ENCODE results near the gene SCGB2B2. TPM values are rescaled to one million over a fixed set of nuclear protein-coding genes. Genes with fewer than 3 reads are reported as not detected.

Gene SCGB2B2
- total RNA-seq, 3 donors from 2014 or later: 0.80 to 5.6 (median 0.98) TPM

DNA sequence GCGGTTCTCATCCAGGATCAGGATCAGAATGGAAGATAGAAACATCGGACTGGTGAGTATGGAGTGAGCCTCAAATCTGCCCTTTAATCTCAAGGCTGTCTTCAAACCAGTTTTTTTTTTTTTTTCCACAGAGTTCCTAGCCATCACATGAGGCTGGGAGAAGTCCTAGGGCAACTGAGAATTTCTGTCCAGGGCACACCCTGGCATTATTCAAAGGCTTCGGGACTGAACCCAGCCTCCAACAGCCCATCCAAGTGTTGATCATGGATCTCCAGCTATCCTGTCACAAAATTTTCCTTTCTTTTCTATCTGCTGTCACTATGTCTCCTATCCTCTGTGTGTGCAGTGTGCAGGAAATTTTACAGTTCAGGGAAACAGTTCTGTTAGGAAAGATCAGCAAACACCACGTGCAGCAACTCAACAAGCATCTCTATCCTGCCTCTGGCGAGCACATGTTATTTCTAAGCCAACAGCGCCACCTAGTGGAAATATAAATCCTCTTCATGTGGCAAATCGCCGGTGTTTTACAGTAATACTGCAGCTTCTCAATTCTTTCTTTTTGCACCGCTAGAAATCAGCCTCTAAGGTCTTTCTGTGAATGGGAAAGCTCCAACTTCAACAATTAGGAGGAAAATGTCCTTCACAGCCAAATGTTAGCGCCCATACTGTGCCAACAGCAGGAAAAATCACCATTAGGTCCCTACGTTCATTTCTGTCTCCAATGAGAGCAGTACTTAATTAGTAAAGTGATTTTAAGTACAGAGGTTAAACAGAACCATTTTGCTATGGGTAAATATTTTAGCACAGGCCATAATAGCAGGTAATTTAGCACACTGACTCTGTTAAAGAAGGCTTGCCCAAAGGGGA, 35.7 kb upstream of the SCGB2B2 start:
- no peaks in the 10 kb centered on the region for H3K27me3 ChIP-seq
- no peak for TF ChIP-seq POLR2AphosphoS5 (IDR thresholded peaks at IDR 0.05)
- TF ChIP-seq, protein P1, sequence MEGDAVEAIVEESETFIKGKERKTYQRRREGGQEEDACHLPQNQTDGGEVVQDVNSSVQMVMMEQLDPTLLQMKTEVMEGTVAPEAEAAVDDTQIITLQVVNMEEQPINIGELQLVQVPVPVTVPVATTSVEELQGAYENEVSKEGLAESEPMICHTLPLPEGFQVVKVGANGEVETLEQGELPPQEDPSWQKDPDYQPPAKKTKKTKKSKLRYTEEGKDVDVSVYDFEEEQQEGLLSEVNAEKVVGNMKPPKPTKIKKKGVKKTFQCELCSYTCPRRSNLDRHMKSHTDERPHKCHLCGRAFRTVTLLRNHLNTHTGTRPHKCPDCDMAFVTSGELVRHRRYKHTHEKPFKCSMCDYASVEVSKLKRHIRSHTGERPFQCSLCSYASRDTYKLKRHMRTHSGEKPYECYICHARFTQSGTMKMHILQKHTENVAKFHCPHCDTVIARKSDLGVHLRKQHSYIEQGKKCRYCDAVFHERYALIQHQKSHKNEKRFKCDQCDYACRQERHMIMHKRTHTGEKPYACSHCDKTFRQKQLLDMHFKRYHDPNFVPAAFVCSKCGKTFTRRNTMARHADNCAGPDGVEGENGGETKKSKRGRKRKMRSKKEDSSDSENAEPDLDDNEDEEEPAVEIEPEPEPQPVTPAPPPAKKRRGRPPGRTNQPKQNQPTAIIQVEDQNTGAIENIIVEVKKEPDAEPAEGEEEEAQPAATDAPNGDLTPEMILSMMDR (IDR thresholded peaks at IDR 0.05): peak; percentile 65 to 81 (median 79)
- intact Hi-C loops (cut with DNase I; ENCODE audit: low total_unique reads): loop anchor here (2.0 kb wide), 1 partner anchor 74 kb away; no protein-coding TSS in a partner anchor
- H3K4me1 ChIP-seq: no peaks in the 10 kb centered on the region
- peaks cover 4 to 9% of the 10 kb centered on the region in 2 donors for H3K9me3 ChIP-seq
- DNase-seq (ENCODE audit: low spot score in 2 of 2): no peak
- no peak overlapping the region for H3K4me3 ChIP-seq
- no peak overlapping the region for H3K27ac ChIP-seq
- no peaks in the 10 kb centered on the region for H3K36me3 ChIP-seq

DNA sequence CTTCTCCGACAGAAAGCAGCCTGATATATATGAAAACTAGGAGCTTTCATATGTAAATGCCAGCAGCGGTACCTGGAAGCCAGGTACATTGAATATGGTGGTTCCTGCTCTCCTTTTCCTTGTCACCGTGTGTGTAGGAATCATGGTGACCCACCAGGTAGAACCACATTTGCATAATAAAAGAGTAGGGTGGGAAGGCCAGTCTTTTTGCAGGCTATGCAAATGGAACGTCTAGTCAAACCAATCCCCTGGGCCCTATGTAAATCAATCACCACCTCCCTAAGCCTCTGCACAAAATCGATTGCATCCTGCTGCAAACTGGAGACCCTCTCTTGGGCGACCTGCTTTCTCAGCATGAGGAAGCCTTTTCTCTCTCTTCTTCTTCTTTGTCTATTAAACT, 34.9 kb upstream of the SCGB2B2 start:
- no peaks in the 10 kb centered on the region for H3K27me3 ChIP-seq
- intact Hi-C loops (cut with DNase I; ENCODE audit: low total_unique reads): loop anchor here (2.0 kb wide), 1 partner anchor 73 kb away; no protein-coding TSS in a partner anchor
- no peak for DNase-seq (ENCODE audit: low spot score in 2 of 2)
- H3K4me3 ChIP-seq: no peak overlapping the region
- no peaks in the 10 kb centered on the region for H3K36me3 ChIP-seq
- H3K4me1 ChIP-seq: no peaks in the 10 kb centered on the region
- no peak overlapping the region for H3K27ac ChIP-seq
- H3K9me3 ChIP-seq: peaks cover 4 to 17% of the 10 kb centered on the region in 2 donors
- TF ChIP-seq POLR2A (IDR thresholded peaks at IDR 0.05): no peak
- TF ChIP-seq POLR2AphosphoS5 (IDR thresholded peaks at IDR 0.05): no peak
- TF ChIP-seq, protein P1 (IDR thresholded peaks at IDR 0.05): no peak

DNA sequence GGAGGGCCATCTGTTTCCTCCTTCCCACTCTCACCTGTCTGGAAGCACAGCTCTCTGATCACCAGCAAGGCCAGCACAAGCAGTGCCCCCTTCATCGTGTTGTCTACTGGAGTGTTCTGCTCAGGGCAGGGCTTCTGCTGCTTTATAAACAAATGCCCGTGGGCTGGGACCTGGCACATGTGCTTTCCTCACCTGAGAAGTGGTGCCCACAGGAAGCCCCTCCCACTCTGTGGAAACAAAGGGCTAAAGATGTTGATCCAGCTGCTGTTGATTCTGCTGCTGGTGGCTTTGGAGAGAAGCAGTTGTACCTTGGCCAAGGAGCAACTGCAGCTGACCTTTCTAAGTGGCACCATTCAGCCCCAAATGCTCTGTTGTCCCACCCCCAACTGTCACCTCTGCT, 30.7 kb upstream of the SCGB2B2 start:
- TF ChIP-seq, protein P1 (IDR thresholded peaks at IDR 0.05): no peak
- TF ChIP-seq POLR2AphosphoS5 (IDR thresholded peaks at IDR 0.05) (no peak), POLR2A (IDR thresholded peaks at IDR 0.05) (no peak)
- intact Hi-C loops (cut with DNase I; ENCODE audit: low total_unique reads): no loop called here
- Histone ChIP-seq H3K36me3 (no peaks in the 10 kb centered on the region), H3K4me1 (no peaks in the 10 kb centered on the region), H3K27me3 (no peaks in the 10 kb centered on the region), H3K4me3 (no peak overlapping the region), H3K27ac (no peak overlapping the region), H3K9me3 (peaks cover 2 to 12% of the 10 kb centered on the region in 2 donors)
- DNase-seq (ENCODE audit: low spot score in 2 of 2): no peak

DNA sequence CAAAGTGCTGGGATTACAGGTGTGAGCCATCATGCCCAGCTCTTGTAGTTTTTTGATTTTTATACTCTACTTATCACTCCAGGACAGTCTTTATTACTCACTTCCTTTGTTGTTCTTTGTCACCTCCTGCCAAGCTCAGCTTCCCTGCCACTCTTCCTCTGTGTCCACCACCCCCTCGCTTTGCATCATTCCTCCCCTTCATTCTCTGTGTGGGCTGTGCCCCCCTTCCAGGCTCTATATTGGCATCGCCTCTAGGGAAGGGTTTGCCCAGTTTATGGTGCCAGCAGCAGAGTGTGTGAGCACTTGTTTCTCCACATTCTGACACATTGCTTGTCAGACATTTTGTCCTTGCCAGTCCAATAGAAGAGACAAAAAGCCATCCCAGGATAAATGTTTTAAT, 15.6 kb upstream of the SCGB2B2 start:
- H3K4me1 ChIP-seq: no peaks in the 10 kb centered on the region
- no peaks in the 10 kb centered on the region for H3K27me3 ChIP-seq
- no peaks in the 10 kb centered on the region for H3K36me3 ChIP-seq
- no peak overlapping the region for H3K4me3 ChIP-seq
- peaks cover 0 to 3% of the 10 kb centered on the region in 2 donors for H3K9me3 ChIP-seq
- intact Hi-C loops (cut with DNase I; ENCODE audit: low total_unique reads): no loop called here
- TF ChIP-seq POLR2A (IDR thresholded peaks at IDR 0.05): no peak
- H3K27ac ChIP-seq: no peak overlapping the region
- DNase-seq (ENCODE audit: low spot score in 2 of 2): no peak

DNA sequence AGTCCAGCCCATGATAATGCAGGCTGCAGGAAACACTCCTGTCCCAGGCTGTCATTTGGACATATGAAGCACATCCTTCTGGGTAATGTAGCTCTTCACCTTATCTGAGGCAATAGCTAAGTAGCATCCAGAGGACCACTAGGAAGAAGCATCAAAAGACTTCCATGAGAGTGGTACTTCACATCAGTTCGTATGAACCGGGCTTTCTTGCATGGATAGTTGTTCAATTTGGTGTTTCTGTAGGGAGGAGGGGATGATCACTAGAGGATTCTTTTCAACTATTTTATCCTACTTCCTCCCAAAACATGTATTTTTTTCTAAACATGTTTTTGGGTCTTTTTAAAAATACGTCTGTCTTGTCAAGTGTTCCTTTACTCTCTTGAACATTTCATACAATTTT, 13.4 kb upstream of the SCGB2B2 start:
- no peak overlapping the region for H3K4me3 ChIP-seq
- no peaks in the 10 kb centered on the region for H3K4me1 ChIP-seq
- TF ChIP-seq POLR2AphosphoS5 (IDR thresholded peaks at IDR 0.05) (no peak), POLR2A (IDR thresholded peaks at IDR 0.05) (no peak)
- TF ChIP-seq, protein P1 (IDR thresholded peaks at IDR 0.05): no peak
- DNase-seq (ENCODE audit: low spot score in 2 of 2): no peak
- no peak overlapping the region for H3K27ac ChIP-seq
- H3K36me3 ChIP-seq: no peaks in the 10 kb centered on the region
- H3K27me3 ChIP-seq: no peaks in the 10 kb centered on the region
- peaks cover 16 to 21% of the 10 kb centered on the region in 2 donors for H3K9me3 ChIP-seq
- intact Hi-C loops (cut with DNase I; ENCODE audit: low total_unique reads): no loop called here
